Right forelimb (tissue), 1 donor: ENCODE results near the gene TRAPPC14.

Experiments used
- DNase-seq: peaks from one replicate; pipeline ENCODE4 v3.0.0-alpha.2; 2018

TRAPPC14 gene

GRCh38 chr7:100124301-100125230, 34.0 kb downstream of the TRAPPC14 start:
- DNase-seq, result no peak

GRCh38 chr7:100122568-100122967, 36.0 kb downstream of the TRAPPC14 start:
- no peak for DNase-seq

GRCh38 chr7:100122067-100122466, 36.5 kb downstream of the TRAPPC14 start:
- no peak for DNase-seq

GRCh38 chr7:100120733-100121036, 37.8 kb downstream of the TRAPPC14 start:
- DNase-seq, result no peak

- DNase-seq, result peak; percentile 87
Observed at GRCh38 chr7:100119970-100120732, 38.4 kb downstream of the TRAPPC14 start.

- DNase-seq, result peak; percentile 96
Observed at GRCh38 chr7:100119072-100119969, 39.2 kb downstream of the TRAPPC14 start, which contains the start of the genes CNPY4 and TAF6. Gene CNPY4, plus strand, starts transcription at chr7:100119634. Its CDS starts 111 bp downstream, at chr7:100119745. Gene TAF6, minus strand, starts transcription at chr7:100119358. Its CDS starts 5,149 bp downstream, at chr7:100114209.

GRCh38 chr7:100118388-100119071, 40.0 kb downstream of the TRAPPC14 start:
- no peak for DNase-seq

GRCh38 chr7:100115026-100115425, 43.5 kb downstream of the TRAPPC14 start:
- no peak for DNase-seq

- no peak for DNase-seq
Observed at GRCh38 chr7:100111914-100112313, 46.6 kb downstream of the TRAPPC14 start.

GRCh38 chr7:100111156-100111555, 47.4 kb downstream of the TRAPPC14 start:
- no peak for DNase-seq

- no peak for DNase-seq
Observed at GRCh38 chr7:100109521-100110163, 48.9 kb downstream of the TRAPPC14 start.

GRCh38 chr7:100107890-100108289, 50.6 kb downstream of the TRAPPC14 start:
- DNase-seq, result no peak

- DNase-seq, result no peak
Observed at GRCh38 chr7:100107125-100107737, 51.3 kb downstream of the TRAPPC14 start.

- DNase-seq, result no peak
Observed at GRCh38 chr7:100106633-100107032, 51.9 kb downstream of the TRAPPC14 start.

GRCh38 chr7:100105534-100105933, 53.0 kb downstream of the TRAPPC14 start:
- no peak for DNase-seq
